Measurements from ENCODE around the gene TMEM44.

The TMEM44 gene

GRCh38 chr3:194671900-194672808 is 38.9 kb upstream of the TMEM44 start, which contains the start of gene LSG1 (continued):
- TF ChIP-seq, protein P1, sequence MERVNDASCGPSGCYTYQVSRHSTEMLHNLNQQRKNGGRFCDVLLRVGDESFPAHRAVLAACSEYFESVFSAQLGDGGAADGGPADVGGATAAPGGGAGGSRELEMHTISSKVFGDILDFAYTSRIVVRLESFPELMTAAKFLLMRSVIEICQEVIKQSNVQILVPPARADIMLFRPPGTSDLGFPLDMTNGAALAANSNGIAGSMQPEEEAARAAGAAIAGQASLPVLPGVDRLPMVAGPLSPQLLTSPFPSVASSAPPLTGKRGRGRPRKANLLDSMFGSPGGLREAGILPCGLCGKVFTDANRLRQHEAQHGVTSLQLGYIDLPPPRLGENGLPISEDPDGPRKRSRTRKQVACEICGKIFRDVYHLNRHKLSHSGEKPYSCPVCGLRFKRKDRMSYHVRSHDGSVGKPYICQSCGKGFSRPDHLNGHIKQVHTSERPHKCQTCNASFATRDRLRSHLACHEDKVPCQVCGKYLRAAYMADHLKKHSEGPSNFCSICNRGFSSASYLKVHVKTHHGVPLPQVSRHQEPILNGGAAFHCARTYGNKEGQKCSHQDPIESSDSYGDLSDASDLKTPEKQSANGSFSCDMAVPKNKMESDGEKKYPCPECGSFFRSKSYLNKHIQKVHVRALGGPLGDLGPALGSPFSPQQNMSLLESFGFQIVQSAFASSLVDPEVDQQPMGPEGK (tag by site-specific recombination; IDR thresholded peaks at IDR 0.05), result peak; percentile 37; the same call in 1 of the 2 replicates
- TF ChIP-seq ZNF19 (tag by site-specific recombination; IDR thresholded peaks at IDR 0.05; ENCODE audit: low read depth), result no peak
- peak; percentile 60 for TF ChIP-seq BCL11B (tag by site-specific recombination; IDR thresholded peaks at IDR 0.05; ENCODE audit: low read depth)
- no peak for TF ChIP-seq AEBP2 (tag by site-specific recombination; IDR thresholded peaks at IDR 0.05; ENCODE audit: borderline replicate concordance)
- no peak for TF ChIP-seq ZNF112 (tag by site-specific recombination; IDR thresholded peaks at IDR 0.05)
- peak; percentile 63 for TF ChIP-seq IKZF3 (tag by site-specific recombination; IDR thresholded peaks at IDR 0.05)
- no peak for TF ChIP-seq ZNF677 (tag by site-specific recombination; IDR thresholded peaks at IDR 0.05)
- TF ChIP-seq ZNF488 (tag by site-specific recombination; IDR thresholded peaks at IDR 0.05), result no peak
- TF ChIP-seq, protein P2, sequence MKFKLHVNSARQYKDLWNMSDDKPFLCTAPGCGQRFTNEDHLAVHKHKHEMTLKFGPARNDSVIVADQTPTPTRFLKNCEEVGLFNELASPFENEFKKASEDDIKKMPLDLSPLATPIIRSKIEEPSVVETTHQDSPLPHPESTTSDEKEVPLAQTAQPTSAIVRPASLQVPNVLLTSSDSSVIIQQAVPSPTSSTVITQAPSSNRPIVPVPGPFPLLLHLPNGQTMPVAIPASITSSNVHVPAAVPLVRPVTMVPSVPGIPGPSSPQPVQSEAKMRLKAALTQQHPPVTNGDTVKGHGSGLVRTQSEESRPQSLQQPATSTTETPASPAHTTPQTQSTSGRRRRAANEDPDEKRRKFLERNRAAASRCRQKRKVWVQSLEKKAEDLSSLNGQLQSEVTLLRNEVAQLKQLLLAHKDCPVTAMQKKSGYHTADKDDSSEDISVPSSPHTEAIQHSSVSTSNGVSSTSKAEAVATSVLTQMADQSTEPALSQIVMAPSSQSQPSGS (tag by site-specific recombination; IDR thresholded peaks at IDR 0.05; ENCODE audit: low read depth), result no peak
- no peak for TF ChIP-seq ZNF280C (tag by site-specific recombination; IDR thresholded peaks at IDR 0.05)
- TF ChIP-seq, protein P3, sequence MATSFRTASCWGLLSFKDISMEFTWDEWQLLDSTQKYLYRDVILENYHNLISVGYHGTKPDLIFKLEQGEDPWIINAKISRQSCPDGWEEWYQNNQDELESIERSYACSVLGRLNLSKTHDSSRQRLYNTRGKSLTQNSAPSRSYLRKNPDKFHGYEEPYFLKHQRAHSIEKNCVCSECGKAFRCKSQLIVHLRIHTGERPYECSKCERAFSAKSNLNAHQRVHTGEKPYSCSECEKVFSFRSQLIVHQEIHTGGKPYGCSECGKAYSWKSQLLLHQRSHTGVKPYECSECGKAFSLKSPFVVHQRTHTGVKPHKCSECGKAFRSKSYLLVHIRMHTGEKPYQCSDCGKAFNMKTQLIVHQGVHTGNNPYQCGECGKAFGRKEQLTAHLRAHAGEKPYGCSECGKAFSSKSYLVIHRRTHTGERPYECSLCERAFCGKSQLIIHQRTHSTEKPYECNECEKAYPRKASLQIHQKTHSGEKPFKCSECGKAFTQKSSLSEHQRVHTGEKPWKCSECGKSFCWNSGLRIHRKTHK (tag by site-specific recombination; IDR thresholded peaks at IDR 0.05), result no peak
- no peak for TF ChIP-seq ZNF404 (tag by site-specific recombination; IDR thresholded peaks at IDR 0.05)
- TF ChIP-seq ZNF121 (tag by site-specific recombination; IDR thresholded peaks at IDR 0.05), result 0 out of 2 replicates have a peak, but pooled peaks have one; percentile 11
- TF ChIP-seq, protein P4, sequence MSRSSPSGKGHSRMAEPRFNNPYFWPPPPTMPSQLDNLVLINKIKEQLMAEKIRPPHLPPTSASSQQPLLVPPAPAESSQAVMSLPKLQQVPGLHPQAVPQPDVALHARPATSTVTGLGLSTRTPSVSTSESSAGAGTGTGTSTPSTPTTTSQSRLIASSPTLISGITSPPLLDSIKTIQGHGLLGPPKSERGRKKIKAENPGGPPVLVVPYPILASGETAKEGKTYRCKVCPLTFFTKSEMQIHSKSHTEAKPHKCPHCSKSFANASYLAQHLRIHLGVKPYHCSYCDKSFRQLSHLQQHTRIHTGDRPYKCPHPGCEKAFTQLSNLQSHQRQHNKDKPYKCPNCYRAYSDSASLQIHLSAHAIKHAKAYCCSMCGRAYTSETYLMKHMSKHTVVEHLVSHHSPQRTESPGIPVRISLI (tag by site-specific recombination; IDR thresholded peaks at IDR 0.05), result peak; percentile 60; the same call in 1 of the 2 replicates
- TF ChIP-seq ZNF621 (tag by site-specific recombination; IDR thresholded peaks at IDR 0.05), result no peak
- TF ChIP-seq KLF7 (tag by site-specific recombination; IDR thresholded peaks at IDR 0.05; ENCODE audit: borderline replicate concordance), result peak; percentile 93
- TF ChIP-seq ZFHX2 (tag by site-specific recombination; conservative IDR thresholded peaks at IDR 0.05), result peak; percentile 87
- TF ChIP-seq PRDM4 (tag by site-specific recombination; IDR thresholded peaks at IDR 0.05), result no peak
- TF ChIP-seq, protein P5, sequence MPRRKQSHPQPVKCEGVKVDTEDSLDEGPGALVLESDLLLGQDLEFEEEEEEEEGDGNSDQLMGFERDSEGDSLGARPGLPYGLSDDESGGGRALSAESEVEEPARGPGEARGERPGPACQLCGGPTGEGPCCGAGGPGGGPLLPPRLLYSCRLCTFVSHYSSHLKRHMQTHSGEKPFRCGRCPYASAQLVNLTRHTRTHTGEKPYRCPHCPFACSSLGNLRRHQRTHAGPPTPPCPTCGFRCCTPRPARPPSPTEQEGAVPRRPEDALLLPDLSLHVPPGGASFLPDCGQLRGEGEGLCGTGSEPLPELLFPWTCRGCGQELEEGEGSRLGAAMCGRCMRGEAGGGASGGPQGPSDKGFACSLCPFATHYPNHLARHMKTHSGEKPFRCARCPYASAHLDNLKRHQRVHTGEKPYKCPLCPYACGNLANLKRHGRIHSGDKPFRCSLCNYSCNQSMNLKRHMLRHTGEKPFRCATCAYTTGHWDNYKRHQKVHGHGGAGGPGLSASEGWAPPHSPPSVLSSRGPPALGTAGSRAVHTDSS (tag by site-specific recombination; IDR thresholded peaks at IDR 0.05), result no peak
- no peak for TF ChIP-seq ZNF530 (tag by site-specific recombination; IDR thresholded peaks at IDR 0.05; ENCODE audit: low read depth)
- TF ChIP-seq ZNF292 (tag by site-specific recombination; IDR thresholded peaks at IDR 0.05; ENCODE audit: borderline replicate concordance, low read depth), result no peak

All from HEK293 (cell line).